HEK293 (cell line): ENCODE measurements around the gene NFATC3.

ENCODE experiments used
- CTCF ChIA-PET: fragments of 350-600 bp; formaldehyde crosslinking; extraction: SDS; loops from one replicate; lab custom pipeline; 2021; ENCODE audit warnings: antibody characterized with exemption; lab: Yijun Ruan, JAX
- POLR2A ChIA-PET: fragments of 300-600 bp; formaldehyde crosslinking; extraction: SDS; loops from one replicate; lab custom pipeline; 2020; ENCODE audit warnings: antibody characterized with exemption, inconsistent platforms; lab: Yijun Ruan, JAX
- H3K27ac ChIP-seq: fragments of 200-500 bp; sonication (Bioruptor generic); 2 replicates; pipeline ENCODE4 v1.5.1; 2014; ENCODE audit warnings: low read depth, low read length, control low read depth, inconsistent platforms; ENCODE audit errors: extremely low read depth
- H3K36me3 ChIP-seq, 2 experiments: fragments of 200-500 bp in 1 of 2; sonication (Bioruptor generic) in 1 of 2; 1 replicate in 1 of 2; 2 replicates in 1 of 2; pipeline ENCODE4 v1.5.1; 2014 to 2017; ENCODE audit warnings: inconsistent platforms in 2 of 2, low read length in 2 of 2; ENCODE audit not compliant: control insufficient read depth in 2 of 2, insufficient read depth in 1 of 2
- H3K4me1 ChIP-seq: fragments of 200-500 bp; sonication (Bioruptor generic); 2 replicates; pipeline ENCODE4 v1.5.1; 2014; ENCODE audit warnings: mild to moderate bottlenecking, low read length, inconsistent platforms; ENCODE audit not compliant: control insufficient read depth, insufficient read depth
- H3K4me3 ChIP-seq: 2 replicates; pipeline ENCODE4 v1.5.1; 2011; ENCODE audit warnings: low read depth, mild to moderate bottlenecking, control low read depth, low read length, moderate library complexity
- H3K9me3 ChIP-seq: fragments of 200-500 bp; sonication (Bioruptor generic); 2 replicates; pipeline ENCODE4 v1.5.1; 2014; ENCODE audit warnings: low read depth, low read length, inconsistent platforms; ENCODE audit not compliant: control insufficient read depth, insufficient read depth
- FEZF1 ChIP-seq: fragments of 450-650 bp; formaldehyde crosslinking; IDR thresholded peaks from 2 replicates; pipeline ENCODE4 v1.5.1; 2016; ENCODE audit warnings: missing biosample characterization, missing genetic modification characterization
- MZF1 ChIP-seq: fragments of 450-650 bp; formaldehyde crosslinking; IDR thresholded peaks from 2 replicates; pipeline ENCODE4 v1.5.1; 2017; ENCODE audit warnings: missing biosample characterization, missing genetic modification characterization, borderline replicate concordance
- SCRT2 ChIP-seq: fragments of 450-650 bp; formaldehyde crosslinking; IDR thresholded peaks from 2 replicates; pipeline ENCODE4 v1.5.1; 2016; ENCODE audit warnings: missing biosample characterization, missing genetic modification characterization
- ZNF341 ChIP-seq: fragments of 450-650 bp; formaldehyde crosslinking; IDR thresholded peaks from 2 replicates; pipeline ENCODE4; 2016; ENCODE audit warnings: low read depth, missing biosample characterization, missing genetic modification characterization
- ZNF530 ChIP-seq: fragments of 450-650 bp; formaldehyde crosslinking; IDR thresholded peaks from 2 replicates; pipeline ENCODE4 v1.5.1; 2016; ENCODE audit warnings: low read depth, missing biosample characterization, missing genetic modification characterization
- ZNF571 ChIP-seq: fragments of 450-650 bp; formaldehyde crosslinking; IDR thresholded peaks from 2 replicates; pipeline ENCODE4 v1.5.0; 2017; ENCODE audit warnings: missing biosample characterization, missing genetic modification characterization
- ZNF585B ChIP-seq: fragments of 450-650 bp; formaldehyde crosslinking; IDR thresholded peaks from 2 replicates; pipeline ENCODE4 v1.5.1; 2016; ENCODE audit warnings: missing biosample characterization, missing genetic modification characterization
- ZNF629 ChIP-seq: fragments of 450-650 bp; formaldehyde crosslinking; IDR thresholded peaks from 2 replicates; pipeline ENCODE4 v1.5.1; 2017; ENCODE audit warnings: missing biosample characterization, missing genetic modification characterization
- ZNF776 ChIP-seq: fragments of 450-650 bp; formaldehyde crosslinking; IDR thresholded peaks from 2 replicates; pipeline ENCODE4 v1.5.0; 2017; ENCODE audit warnings: missing biosample characterization, missing genetic modification characterization, borderline replicate concordance
- TF ChIP-seq, protein P1 (sequence below): fragments of 450-650 bp; formaldehyde crosslinking; IDR thresholded peaks from 2 replicates; pipeline ENCODE4 v1.5.1; 2017; ENCODE audit warnings: missing biosample characterization, missing genetic modification characterization
- TF ChIP-seq, protein P2 (sequence below): fragments of 450-650 bp; IDR thresholded peaks from 2 replicates; pipeline ENCODE4 v1.5.1; 2018; ENCODE audit warnings: missing biosample characterization, mild to moderate bottlenecking, missing genetic modification characterization
- TF ChIP-seq, protein P3 (sequence below): fragments of 450-650 bp; formaldehyde crosslinking; IDR thresholded peaks from 2 replicates; pipeline ENCODE4 v1.5.1; 2016; ENCODE audit warnings: missing biosample characterization, missing genetic modification characterization
- TF ChIP-seq, protein P4 (sequence below): fragments of 450-650 bp; formaldehyde crosslinking; conservative IDR thresholded peaks from 2 replicates; pipeline ENCODE4 v1.5.1; 2016; ENCODE audit warnings: low read depth, missing biosample characterization, missing genetic modification characterization
- TF ChIP-seq, protein P5 (sequence below): fragments of 450-650 bp; formaldehyde crosslinking; IDR thresholded peaks from 2 replicates; pipeline ENCODE4 v1.5.1; 2017; ENCODE audit warnings: missing biosample characterization, missing genetic modification characterization
- TF ChIP-seq, protein P6 (sequence below): fragments of 450-650 bp; formaldehyde crosslinking; IDR thresholded peaks from 2 replicates; pipeline ENCODE4 v1.5.0; 2017; ENCODE audit warnings: missing biosample characterization, missing genetic modification characterization, borderline replicate concordance
- TF ChIP-seq, protein P7 (sequence below): fragments of 450-650 bp; formaldehyde crosslinking; IDR thresholded peaks from 2 replicates; pipeline ENCODE4 v1.5.1; 2016; ENCODE audit warnings: missing biosample characterization, missing genetic modification characterization, low read depth

NFATC3 gene

DNA sequence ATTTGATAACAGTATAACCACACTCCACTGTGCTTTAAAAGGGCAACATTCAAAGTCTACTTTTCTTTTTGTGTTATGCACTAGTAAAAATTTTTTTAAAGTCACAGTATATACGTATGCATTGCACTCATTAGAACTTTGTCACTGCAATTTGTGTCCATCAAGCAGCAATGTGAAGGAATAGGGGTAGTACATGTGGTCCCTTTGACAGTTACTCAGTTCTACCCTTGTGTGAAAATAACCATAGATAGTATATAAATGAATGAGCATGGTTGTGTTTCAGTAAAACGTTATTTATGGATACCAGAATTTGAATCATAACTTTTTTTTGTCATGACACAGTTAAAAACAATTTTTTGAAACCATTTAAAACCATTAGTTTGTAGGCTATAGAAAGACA lies 30.7 kb downstream of the NFATC3 start:
- H3K4me1 ChIP-seq: no peaks in the 10 kb centered on the region
- CTCF ChIA-PET: interaction anchor here (0.7 kb wide), 2 partner anchors 75 to 1030 kb away, joined by 3 to 4 read pairs; no protein-coding TSS in a partner anchor
- H3K27ac ChIP-seq: no peak overlapping the region
- POLR2A ChIA-PET: no interaction called here
- no peaks in the 10 kb centered on the region for H3K36me3 ChIP-seq
- H3K9me3 ChIP-seq: no peaks in the 10 kb centered on the region
- no peak overlapping the region for H3K4me3 ChIP-seq
- TF ChIP-seq, protein P1, sequence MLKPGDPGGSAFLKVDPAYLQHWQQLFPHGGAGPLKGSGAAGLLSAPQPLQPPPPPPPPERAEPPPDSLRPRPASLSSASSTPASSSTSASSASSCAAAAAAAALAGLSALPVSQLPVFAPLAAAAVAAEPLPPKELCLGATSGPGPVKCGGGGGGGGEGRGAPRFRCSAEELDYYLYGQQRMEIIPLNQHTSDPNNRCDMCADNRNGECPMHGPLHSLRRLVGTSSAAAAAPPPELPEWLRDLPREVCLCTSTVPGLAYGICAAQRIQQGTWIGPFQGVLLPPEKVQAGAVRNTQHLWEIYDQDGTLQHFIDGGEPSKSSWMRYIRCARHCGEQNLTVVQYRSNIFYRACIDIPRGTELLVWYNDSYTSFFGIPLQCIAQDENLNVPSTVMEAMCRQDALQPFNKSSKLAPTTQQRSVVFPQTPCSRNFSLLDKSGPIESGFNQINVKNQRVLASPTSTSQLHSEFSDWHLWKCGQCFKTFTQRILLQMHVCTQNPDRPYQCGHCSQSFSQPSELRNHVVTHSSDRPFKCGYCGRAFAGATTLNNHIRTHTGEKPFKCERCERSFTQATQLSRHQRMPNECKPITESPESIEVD: no peak
- TF ChIP-seq SCRT2 (tag by site-specific recombination): no peak
- TF ChIP-seq, protein P2, sequence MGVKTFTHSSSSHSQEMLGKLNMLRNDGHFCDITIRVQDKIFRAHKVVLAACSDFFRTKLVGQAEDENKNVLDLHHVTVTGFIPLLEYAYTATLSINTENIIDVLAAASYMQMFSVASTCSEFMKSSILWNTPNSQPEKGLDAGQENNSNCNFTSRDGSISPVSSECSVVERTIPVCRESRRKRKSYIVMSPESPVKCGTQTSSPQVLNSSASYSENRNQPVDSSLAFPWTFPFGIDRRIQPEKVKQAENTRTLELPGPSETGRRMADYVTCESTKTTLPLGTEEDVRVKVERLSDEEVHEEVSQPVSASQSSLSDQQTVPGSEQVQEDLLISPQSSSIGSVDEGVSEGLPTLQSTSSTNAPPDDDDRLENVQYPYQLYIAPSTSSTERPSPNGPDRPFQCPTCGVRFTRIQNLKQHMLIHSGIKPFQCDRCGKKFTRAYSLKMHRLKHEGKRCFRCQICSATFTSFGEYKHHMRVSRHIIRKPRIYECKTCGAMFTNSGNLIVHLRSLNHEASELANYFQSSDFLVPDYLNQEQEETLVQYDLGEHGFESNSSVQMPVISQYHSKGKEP: no peak
- no peak for TF ChIP-seq ZNF585B (tag by site-specific recombination)
- no peak for TF ChIP-seq MZF1
- TF ChIP-seq ZNF530 (tag by site-specific recombination): no peak
- TF ChIP-seq, protein P3, sequence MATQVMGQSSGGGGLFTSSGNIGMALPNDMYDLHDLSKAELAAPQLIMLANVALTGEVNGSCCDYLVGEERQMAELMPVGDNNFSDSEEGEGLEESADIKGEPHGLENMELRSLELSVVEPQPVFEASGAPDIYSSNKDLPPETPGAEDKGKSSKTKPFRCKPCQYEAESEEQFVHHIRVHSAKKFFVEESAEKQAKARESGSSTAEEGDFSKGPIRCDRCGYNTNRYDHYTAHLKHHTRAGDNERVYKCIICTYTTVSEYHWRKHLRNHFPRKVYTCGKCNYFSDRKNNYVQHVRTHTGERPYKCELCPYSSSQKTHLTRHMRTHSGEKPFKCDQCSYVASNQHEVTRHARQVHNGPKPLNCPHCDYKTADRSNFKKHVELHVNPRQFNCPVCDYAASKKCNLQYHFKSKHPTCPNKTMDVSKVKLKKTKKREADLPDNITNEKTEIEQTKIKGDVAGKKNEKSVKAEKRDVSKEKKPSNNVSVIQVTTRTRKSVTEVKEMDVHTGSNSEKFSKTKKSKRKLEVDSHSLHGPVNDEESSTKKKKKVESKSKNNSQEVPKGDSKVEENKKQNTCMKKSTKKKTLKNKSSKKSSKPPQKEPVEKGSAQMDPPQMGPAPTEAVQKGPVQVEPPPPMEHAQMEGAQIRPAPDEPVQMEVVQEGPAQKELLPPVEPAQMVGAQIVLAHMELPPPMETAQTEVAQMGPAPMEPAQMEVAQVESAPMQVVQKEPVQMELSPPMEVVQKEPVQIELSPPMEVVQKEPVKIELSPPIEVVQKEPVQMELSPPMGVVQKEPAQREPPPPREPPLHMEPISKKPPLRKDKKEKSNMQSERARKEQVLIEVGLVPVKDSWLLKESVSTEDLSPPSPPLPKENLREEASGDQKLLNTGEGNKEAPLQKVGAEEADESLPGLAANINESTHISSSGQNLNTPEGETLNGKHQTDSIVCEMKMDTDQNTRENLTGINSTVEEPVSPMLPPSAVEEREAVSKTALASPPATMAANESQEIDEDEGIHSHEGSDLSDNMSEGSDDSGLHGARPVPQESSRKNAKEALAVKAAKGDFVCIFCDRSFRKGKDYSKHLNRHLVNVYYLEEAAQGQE (tag by site-specific recombination): no peak
- TF ChIP-seq ZNF629 (tag by site-specific recombination): no peak
- TF ChIP-seq, protein P4, sequence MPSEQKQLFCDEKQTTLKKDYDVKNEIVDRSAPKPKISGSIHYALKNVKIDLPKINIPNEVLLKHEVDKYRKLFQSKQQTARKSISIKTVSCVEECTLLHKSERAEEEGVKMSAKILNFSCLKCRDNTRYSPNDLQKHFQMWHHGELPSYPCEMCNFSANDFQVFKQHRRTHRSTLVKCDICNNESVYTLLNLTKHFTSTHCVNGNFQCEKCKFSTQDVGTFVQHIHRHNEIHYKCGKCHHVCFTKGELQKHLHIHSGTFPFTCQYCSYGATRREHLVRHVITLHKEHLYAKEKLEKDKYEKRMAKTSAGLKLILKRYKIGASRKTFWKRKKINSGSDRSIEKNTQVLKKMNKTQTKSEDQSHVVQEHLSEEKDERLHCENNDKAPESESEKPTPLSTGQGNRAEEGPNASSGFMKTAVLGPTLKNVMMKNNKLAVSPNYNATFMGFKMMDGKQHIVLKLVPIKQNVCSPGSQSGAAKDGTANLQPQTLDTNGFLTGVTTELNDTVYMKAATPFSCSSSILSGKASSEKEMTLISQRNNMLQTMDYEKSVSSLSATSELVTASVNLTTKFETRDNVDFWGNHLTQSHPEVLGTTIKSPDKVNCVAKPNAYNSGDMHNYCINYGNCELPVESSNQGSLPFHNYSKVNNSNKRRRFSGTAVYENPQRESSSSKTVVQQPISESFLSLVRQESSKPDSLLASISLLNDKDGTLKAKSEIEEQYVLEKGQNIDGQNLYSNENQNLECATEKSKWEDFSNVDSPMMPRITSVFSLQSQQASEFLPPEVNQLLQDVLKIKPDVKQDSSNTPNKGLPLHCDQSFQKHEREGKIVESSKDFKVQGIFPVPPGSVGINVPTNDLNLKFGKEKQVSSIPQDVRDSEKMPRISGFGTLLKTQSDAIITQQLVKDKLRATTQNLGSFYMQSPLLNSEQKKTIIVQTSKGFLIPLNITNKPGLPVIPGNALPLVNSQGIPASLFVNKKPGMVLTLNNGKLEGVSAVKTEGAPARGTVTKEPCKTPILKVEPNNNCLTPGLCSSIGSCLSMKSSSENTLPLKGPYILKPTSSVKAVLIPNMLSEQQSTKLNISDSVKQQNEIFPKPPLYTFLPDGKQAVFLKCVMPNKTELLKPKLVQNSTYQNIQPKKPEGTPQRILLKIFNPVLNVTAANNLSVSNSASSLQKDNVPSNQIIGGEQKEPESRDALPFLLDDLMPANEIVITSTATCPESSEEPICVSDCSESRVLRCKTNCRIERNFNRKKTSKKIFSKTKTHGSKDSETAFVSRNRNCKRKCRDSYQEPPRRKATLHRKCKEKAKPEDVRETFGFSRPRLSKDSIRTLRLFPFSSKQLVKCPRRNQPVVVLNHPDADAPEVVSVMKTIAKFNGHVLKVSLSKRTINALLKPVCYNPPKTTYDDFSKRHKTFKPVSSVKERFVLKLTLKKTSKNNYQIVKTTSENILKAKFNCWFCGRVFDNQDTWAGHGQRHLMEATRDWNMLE (tag by site-specific recombination): no peak
- TF ChIP-seq FEZF1 (tag by site-specific recombination): no peak
- TF ChIP-seq, protein P5, sequence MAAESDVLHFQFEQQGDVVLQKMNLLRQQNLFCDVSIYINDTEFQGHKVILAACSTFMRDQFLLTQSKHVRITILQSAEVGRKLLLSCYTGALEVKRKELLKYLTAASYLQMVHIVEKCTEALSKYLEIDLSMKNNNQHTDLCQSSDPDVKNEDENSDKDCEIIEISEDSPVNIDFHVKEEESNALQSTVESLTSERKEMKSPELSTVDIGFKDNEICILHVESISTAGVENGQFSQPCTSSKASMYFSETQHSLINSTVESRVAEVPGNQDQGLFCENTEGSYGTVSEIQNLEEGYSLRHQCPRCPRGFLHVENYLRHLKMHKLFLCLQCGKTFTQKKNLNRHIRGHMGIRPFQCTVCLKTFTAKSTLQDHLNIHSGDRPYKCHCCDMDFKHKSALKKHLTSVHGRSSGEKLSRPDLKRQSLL (tag by site-specific recombination): no peak
- TF ChIP-seq ZNF776 (tag by site-specific recombination): no peak
- TF ChIP-seq, protein P6, sequence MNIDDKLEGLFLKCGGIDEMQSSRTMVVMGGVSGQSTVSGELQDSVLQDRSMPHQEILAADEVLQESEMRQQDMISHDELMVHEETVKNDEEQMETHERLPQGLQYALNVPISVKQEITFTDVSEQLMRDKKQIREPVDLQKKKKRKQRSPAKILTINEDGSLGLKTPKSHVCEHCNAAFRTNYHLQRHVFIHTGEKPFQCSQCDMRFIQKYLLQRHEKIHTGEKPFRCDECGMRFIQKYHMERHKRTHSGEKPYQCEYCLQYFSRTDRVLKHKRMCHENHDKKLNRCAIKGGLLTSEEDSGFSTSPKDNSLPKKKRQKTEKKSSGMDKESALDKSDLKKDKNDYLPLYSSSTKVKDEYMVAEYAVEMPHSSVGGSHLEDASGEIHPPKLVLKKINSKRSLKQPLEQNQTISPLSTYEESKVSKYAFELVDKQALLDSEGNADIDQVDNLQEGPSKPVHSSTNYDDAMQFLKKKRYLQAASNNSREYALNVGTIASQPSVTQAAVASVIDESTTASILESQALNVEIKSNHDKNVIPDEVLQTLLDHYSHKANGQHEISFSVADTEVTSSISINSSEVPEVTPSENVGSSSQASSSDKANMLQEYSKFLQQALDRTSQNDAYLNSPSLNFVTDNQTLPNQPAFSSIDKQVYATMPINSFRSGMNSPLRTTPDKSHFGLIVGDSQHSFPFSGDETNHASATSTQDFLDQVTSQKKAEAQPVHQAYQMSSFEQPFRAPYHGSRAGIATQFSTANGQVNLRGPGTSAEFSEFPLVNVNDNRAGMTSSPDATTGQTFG (tag by site-specific recombination): no peak
- TF ChIP-seq, protein P7, sequence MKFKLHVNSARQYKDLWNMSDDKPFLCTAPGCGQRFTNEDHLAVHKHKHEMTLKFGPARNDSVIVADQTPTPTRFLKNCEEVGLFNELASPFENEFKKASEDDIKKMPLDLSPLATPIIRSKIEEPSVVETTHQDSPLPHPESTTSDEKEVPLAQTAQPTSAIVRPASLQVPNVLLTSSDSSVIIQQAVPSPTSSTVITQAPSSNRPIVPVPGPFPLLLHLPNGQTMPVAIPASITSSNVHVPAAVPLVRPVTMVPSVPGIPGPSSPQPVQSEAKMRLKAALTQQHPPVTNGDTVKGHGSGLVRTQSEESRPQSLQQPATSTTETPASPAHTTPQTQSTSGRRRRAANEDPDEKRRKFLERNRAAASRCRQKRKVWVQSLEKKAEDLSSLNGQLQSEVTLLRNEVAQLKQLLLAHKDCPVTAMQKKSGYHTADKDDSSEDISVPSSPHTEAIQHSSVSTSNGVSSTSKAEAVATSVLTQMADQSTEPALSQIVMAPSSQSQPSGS (tag by site-specific recombination): no peak
- no peak for TF ChIP-seq ZNF341 (tag by site-specific recombination)
- no peak for TF ChIP-seq ZNF571
